22Rv1 (cell line): Measurements from ENCODE around the gene SLFNL1.

Experiments
- H3K27ac ChIP-seq: fragments of 450-650 bp; 2 replicates; pipeline ENCODE4 v1.5.1; 2017
- CTCF ChIP-seq: fragments of 450-650 bp; IDR thresholded peaks from 2 replicates; pipeline ENCODE4 v1.5.1; 2017; ENCODE audit warnings: mild to moderate bottlenecking
- ZFX ChIP-seq: fragments of 450-650 bp; IDR thresholded peaks from 2 replicates; pipeline ENCODE4 v1.6.1; 2017; ENCODE audit warnings: antibody characterized with exemption, borderline replicate concordance

SLFNL1 gene

GRCh38 chr1:41044187-41044586 is 22.7 kb upstream of the SLFNL1 start:
- peak overlapping the region; percentile 85 for H3K27ac ChIP-seq
- TF ChIP-seq CTCF = no peak
- TF ChIP-seq ZFX = no peak

- no peak overlapping the region for H3K27ac ChIP-seq
- no peak for TF ChIP-seq CTCF
- no peak for TF ChIP-seq ZFX
Observed at GRCh38 chr1:41041614-41042270, 20.2 kb upstream of the SLFNL1 start.

GRCh38 chr1:41038110-41038509 is 16.6 kb upstream of the SLFNL1 start:
- no peak overlapping the region for H3K27ac ChIP-seq
- TF ChIP-seq ZFX (no peak), CTCF (no peak)

GRCh38 chr1:41037116-41037903 is 15.8 kb upstream of the SLFNL1 start:
- TF ChIP-seq CTCF (no peak), ZFX (no peak)
- no peak overlapping the region for H3K27ac ChIP-seq

GRCh38 chr1:41033272-41033671 is 11.7 kb upstream of the SLFNL1 start:
- H3K27ac ChIP-seq = no peak overlapping the region
- TF ChIP-seq CTCF (no peak), ZFX (no peak)

GRCh38 chr1:41032147-41032546 is 10.6 kb upstream of the SLFNL1 start:
- no peak overlapping the region for H3K27ac ChIP-seq
- TF ChIP-seq CTCF (no peak), ZFX (no peak)
